Stromal cell of bone marrow (primary cell): ENCODE data around the gene TAF4.
"Not testable (repeated sequence)": the region's sequence is repeated elsewhere in the genome, so short reads cannot be mapped to it uniquely, and the experiment has no call there.

Experiments
- DNase-seq: peaks from one replicate; pipeline ENCODE4 v3.0.0-alpha.2; 2012; ENCODE audit warnings: low read depth

The TAF4 gene

DNA sequence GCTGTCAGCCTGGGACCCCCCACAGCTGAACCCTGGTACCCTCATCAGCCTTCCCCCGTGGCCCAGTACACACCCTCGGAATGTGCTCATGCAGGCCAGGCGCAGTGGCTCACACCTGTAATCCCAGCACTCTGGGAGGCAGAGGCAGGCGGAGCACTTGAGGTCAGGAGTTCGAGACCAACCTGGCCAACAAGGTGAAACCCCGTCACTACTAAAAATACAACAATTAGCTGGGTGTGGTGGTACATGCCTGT lies 9.9 kb downstream of the TAF4 start:
- not testable (repeated sequence) for DNase-seq

DNA sequence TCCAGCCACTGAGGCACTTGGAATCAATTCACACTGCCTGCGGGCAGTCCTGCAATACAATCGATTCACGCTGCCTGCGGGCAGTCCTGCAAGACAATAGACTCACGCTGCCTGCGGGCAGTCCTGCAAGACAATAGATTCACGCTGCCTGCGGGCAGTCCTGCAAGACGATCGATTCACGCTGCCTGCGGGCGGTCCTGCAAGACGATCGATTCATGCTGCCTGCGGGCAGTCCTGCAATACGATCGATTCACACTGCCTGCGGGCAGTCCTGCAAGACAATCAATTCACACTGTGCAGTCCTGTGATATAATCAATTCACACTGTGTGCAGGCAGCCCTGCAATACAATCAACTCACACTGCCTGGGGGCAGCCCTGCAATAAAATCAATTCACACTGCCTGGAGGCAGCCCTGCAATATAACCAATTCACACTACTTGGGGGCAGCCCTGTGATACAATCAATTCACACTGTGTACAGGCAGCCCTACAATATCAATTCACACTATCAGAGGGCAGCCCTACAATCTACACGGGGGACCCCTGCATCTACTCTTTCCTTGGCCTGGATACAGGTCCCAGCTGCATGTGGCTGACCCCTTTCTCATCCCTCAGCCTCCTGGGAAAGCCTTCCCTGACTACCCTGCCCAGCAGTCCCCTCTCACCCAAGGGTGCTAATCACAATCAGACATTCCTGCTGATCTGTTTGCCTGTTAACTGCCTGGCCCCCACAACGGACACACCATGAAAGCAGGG lies 10.4 kb downstream of the TAF4 start:
- no peak for DNase-seq

DNA sequence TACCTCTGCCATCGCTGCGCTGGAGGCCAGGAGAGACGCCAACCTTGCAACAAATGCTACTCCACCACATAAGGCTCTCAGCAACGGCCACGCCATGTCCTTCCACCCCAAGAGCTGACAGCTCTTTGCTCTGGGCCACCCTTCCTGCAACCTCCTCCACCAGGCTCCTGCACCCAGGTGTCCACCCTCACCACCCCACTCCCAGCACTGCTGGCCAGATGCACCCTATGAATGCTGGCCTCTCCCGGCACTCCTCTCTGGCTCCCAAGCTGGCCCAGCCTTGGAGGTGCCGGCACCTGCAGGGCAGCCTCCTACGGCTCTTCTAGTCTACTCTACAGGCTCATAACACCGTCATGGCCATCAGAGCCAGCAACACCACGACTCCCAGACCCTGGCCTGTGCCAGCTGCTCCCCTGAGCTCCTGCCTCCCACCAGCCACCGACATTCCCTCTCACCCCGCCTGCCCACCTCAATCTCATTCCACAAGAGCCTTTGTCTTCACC lies 11.2 kb downstream of the TAF4 start:
- DNase-seq, result no peak

DNA sequence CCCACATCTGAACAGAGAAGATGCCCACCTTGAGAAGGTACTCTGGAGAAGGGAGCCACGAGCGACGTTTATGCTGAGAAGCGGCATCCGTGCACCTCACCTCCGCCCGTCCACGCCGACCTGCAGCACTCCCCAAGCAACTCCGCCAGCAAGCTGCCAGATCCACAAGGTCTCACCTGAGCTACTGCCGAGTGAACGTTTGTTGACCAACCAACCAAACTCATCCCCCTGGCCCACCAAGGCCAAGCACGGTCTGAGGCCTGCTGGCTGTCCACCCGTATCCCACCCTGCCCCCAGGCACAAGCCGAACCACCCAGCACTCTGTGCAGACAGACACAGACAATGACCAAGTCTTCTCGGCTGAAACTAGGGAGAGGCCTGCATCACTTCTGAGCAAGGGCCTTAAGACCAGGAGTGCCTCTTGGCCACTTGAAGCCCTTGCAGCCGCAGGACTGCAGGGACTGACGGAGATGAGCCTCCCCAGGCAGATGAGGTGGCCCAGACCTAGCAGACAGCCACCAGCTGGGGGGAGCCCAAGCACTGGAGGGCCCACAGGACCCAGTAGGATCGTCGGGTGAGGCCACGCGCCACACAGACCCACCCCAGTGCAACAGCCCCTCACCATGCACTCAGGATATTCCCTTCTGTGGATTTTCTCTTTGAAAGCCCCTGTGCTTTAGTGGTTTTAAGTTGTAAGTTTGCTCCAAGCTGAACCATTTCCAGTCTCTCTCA lies 12.1 kb downstream of the TAF4 start:
- no peak for DNase-seq

DNA sequence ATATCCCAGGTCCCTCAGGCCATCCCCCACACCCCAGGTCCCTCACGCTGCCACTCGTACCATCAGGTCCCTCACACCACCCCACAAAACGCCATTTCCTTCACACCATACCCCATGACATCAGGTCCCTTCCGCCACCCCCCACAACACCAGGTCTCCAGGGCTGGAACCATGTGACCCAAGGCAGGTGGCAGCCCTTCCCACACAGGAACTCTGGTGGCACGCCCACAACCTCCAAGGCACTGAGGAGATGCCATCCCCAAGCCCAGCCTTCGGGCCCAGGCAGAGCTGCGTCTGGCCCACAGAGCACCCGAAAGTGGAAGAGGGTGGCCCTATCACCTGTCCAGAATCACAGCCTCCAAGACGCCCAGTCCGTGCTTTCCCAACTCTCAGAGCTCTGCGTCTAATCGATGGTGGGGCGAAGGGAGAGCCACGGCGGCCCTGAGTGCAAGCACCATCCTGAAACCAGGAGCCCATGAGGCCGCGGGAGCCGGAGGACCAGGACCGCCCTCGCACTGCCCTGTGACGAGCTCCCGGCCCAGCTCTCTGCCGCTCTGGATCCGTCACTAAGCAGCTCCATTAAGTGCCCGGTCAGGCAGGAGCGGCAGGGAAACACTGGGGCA lies 12.7 kb downstream of the TAF4 start:
- DNase-seq, result no peak

DNA sequence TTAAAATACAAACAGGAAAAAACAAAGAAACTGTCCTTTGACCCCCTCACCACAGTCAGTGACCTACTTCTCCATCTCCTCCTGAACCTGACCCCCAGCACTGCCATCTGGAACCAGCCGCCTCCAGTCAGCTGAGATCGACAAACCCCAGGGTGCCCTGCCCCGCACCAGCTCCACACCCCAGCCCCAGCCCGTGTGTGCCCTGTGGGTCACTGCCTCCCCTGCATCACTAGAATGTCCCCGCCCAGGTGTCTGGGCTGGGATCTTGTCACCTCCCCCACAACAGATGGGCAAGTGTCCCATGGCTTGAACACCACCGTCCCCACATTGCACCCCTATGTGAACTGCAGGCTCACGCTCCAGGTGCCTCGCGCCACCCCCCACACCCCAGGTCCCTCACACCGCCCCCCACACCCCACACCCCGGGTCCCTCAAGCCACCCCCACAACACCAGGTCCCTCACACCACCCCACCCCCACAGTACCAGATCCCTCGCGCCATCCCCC lies 13.3 kb downstream of the TAF4 start:
- no peak for DNase-seq

DNA sequence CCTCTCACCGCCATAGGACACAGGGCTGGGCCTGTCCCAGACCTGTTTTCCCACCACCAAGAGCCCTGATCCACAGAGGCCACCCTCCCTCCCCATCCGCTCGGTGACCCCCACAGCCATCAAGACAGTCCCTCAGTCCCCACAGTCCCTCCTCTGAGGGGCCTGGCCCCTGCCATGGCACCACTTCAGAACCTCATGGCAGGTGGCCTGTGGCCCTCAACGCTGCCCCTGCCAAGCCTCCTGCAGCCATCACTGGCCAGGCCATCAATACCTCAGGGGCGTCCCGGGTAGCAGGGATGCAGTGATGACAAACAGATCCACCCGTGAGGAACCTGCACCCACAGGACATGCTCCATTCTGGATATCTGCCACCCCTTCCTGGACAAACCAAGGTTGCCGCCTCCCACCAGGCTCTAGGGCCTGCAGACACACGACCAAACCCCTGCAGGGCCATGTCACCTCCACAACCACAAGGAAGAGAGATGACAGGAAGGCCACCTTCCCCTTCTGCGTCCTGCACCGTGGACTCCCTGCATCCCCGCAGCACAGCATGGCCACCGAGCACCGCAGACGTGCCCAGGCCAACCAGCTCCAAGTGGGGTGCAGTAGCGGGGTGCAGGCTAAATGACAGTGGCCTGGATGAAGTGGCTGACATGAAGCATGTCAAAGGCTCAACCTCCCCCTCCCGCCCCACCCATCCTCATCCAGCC lies 14.0 kb downstream of the TAF4 start:
- no peak for DNase-seq

DNA sequence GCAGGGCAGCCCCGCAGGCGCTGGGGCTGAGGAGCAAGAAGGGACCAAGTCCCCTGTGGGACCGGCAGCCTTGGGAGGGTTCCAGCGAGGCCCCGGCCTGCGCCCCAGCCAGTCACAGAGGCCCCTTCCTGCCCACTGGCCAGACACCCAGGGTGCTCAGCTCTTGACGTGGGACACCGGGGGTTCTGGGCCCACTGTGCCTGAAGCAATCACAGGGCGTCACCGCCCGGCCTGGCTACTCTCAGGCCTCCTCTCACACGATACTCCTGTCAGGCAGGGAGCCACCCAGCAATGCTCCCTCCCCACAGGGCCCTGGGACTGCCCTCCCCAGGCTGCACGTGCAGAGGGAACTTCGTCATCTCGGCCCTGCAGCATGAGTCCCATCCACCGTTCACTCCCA lies 14.5 kb downstream of the TAF4 start:
- DNase-seq, result no peak

DNA sequence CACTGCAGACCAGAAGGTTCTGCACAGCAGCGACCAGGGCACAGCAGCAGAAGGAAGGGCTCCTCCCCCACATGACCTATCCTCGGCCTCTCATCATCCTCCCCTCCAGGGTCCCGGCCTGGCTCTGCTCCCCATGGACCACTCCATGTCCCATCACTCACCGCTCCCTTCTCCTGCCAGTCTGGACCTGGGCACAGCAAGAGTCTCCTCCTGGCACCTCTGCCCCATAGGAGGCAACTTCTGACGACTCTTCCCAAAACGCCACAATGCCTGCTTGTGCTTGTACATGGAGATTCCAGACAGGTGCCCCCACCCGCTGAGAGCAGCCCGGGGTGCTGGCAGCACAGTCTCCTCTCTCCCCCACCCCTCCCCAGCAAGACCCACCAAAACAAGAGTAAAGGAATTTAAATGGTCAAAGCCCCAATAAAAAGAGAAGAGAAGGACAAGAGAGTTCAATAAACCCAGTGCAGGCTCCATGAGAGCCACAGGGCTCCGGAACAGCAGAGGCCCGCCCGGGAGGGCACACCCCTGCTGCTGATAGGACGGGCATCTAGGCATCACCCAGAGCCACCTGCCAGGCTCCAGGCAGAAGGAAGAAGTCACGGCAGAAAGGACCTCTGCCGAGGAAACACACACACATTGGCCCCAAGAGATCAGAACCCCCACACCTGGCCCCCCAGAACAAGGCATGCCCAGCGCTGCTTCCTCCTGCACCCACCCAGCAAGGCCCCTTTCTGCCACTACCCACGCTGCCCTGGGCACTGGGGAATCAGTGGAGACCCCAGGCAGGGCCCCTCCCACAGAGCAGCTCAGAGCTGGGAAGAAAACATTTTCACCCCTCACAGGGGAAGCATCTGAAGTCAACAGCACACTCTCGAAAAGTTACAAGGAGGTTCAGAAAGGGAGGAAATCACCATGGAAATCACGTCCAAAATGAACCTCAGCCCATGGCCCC lies 15.2 kb downstream of the TAF4 start:
- no peak for DNase-seq

DNA sequence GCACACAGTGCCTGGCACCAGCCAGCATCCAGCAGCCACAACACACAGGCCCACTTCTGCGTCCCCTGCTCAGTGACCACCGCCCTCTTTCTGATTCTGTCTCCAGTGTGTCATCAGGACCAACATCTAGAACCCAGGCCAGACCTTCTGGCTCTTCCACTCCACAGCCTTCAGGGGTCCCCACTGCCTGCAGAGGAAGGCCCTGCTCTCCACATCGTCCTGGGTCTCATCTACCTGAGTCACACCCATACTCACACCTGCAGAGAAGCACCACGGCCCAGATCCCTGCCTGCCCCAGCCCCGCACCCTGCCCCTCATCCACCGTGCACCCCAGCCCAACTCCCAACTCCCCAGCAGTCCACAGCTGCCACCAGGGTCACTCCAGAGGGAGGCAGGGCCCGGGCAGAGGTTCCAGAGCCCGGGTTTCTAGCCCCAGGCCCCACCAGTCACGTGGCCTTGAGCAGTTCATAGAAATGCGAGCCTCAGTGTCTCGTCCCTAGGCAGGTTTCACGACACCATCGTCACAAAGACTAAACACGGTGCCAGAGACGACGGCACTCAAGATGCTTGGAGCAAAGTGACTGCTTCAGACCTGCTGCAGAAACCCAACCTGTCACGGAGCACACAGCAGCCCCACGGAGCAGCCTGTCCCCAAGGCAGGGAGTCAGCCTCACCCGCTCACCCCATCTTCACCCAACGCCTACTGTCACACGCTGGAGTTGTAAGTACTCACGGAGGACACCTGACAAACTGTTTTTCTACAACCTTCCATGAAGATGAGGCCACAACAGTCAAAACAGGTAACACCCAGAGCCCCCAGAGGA lies 16.1 kb downstream of the TAF4 start:
- no peak for DNase-seq

DNA sequence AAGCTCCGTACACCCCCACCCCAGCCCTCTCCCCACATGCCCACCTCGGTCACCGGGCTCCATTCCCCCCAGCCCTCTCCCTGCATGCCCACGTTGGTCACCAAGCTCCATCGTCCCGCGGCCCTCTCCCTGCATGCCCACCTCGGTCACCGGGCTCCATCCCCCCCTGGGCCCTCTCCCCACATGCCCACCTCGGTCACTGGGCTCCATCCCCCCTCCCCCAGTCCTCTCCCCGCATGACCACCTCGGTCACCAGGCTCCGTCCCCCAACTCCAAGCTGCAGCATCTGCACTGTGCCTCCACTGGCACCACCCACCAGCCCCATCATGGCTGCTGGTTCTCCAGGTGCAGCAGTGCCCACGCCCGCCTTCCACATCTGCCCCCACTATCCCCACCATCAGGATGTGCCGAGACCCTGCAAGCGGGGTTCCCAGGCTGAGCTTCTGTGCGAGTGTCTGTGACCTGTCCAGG lies 16.8 kb downstream of the TAF4 start:
- no peak for DNase-seq

DNA sequence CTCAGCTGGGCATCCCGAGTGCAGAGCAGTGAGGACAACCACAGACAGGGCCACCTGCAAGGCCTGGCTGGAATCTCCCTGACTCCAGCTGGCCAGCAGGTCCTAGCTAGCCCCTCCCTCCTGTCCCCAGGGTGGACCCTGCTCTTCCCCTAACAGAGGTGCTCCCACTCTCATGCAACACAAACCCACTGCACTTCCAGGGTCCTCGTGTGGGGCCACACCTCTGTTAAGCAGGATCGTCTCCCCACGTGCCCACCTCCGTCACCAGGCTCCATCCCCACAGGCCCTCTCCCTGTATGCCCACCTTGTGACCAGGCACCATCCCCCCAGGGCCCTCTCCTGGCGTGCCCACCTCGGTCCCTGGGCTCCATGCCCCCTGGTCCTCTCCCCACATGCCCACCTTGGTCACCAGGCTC lies 17.3 kb downstream of the TAF4 start:
- DNase-seq, result no peak

DNA sequence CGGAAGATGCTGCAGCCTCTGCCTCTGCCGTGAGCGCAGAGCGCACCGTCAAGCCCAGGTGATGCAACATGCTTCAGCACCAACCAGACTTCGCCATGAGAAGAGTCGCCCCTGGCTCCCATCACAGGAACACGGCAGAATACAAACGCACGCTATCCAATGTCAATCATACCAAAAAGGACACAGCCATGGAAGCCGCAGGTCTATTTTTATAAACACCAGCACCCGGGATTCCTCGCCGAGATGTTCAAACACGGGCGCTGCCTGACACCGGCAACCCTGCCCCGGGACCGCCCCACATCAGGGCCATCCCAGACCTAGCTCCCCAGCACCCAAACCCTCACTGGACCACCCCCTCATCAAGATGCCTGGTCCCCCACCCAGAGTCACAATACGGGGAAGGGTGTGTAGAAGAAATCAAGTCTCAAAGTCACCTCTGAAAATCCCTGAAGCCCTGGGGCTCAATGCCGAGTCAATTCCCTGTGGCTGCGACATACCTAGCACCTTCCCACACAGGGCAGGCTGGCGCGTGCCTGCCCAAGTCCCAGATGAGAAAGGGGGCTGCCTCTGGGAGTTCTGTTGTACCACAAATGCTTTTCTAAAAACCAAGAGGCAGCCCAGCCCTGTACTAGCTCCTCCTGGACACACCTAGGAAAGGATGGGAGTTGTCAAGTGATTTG lies 17.9 kb downstream of the TAF4 start:
- DNase-seq, result no peak

DNA sequence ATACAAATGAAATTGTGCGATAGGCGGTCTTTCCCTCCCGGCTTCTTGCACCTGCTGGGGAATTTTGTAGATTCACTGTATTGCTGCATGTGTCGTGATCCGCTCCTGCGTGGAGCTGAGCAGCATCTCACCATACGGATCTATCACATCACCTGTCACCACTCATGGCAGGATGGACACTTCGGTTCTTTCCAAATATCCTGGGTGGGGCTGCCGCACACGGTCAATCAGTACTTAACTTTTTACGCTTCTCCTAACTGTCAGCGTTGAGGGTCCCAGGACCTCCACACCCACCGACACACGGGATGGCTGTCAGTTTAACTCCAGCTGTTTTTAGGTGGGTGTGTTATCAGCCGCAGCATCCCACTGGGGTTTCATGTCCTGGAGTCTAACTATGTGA lies 19.2 kb downstream of the TAF4 start:
- no peak for DNase-seq

DNA sequence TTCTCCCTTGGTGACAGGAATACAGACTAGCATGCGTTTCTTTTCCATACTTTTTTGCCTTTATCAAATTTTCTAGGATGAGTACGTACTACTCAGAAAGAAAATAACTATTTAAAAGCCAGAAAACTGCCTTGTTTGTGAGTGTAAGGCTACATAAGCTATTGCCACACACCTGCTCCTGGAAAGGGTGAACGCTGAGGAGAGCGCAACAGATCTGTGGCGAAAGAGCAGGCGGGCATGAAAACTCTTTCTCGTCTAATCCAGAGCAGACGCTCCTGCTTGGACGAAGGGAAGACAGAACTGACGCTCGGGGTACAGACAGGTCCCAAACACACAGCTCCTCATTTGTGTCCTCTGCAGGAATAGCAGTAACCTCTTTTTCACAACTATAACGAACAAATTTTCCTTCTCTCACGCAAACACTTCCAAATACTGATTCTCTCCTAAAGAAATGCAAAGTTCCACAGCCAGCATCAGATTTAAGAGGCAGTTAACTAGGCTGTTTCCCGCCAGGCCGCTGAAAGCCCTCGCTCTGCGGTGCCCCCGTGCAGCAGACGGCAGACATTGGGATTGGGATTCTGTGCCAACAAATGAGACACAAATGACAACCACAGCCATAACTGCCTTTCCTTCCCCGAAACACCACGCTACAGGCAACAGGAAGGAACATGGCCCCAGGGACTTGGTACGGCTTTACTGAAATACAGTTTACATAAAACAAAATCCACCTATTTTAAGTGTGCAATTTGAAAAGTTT lies 20.0 kb downstream of the TAF4 start:
- no peak for DNase-seq

DNA sequence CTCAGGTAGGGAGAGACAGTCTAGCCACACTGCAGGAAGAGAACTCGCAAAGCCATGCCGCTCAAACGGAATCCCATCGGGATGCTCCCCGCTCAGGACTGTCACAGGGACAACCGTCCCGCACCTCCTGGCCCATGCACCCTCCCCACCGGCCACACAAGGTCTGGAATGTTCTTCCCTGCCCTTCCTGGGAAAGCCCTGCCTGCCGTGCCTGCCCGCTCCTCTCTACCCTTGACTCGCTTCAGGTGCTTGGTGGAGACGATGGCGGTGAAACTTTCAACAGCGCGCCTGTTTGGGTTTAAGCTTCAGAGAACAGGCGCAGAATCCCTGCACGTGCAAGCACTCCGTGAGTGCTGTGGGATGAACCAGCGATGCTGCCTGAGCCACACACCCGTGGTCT lies 20.6 kb downstream of the TAF4 start:
- no peak for DNase-seq

DNA sequence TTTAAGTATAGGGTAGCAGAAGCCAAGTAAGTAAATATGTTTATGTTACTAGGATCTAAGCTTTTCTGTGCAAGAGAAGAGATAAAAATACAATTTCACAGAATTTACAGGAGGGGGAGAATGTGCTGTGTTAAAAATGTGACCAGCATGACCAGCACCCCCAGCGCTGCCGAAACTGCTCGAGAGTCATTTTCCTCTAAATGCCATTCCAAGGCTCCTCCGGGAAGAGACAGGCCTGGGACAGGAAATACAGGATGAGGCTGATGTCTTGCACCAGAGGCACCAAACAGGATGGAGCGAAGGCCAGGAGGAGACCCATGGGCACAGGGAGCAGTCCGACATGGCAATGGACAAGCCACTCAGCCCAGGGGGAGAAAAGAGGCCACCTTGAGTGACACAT lies 21.1 kb downstream of the TAF4 start:
- no peak for DNase-seq

DNA sequence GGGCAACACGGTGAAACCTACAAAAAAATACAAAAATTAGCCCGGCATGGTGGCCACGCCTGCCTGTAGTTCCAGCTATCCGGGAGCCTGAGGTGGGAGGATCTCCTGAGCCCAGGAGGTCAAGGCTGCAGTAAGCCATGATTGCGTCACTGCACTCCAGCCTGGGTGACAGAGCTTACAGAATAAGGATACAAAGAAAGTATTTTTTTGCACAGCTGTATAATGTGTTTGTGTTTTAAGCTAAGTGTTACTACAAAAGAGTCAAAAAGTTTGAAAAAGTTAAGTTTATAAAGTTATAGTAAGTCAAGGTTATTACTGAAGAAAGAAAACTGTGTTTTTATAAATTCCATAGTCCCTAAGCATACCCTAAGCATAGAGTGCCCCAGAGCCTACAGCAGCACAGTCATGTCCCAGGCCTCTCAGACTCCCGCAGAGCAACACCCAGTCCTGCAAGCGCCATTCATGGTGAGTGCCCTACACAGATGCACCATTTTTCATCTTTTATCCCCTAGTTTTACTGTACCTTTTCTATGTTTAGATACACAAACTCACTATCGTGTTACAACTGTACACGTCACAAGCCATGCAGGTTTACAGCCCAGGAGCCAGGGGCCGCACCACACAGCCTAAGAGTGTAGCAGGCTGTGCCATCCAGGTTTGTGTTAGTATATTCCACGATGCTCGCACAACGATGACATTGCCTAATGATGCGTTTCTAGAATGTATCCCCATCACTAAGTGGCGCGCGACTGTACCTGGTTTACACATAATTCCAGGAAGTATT lies 22.4 kb downstream of the TAF4 start:
- DNase-seq, result no peak
